SU-DHL-6 (cell line): Measurements from ENCODE around the gene OSM.

Source experiments
- EZH2phosphoT487 ChIP-seq: fragments of 200-600 bp; sonication (generic), shearing (Covaris generic); conservative IDR thresholded peaks from 2 replicates; pipeline ENCODE4 v1.6.1; 2018; ENCODE audit warnings: mild to moderate bottlenecking, antibody characterized with exemption, low read length, moderate library complexity, mixed read lengths
- TF ChIP-seq, protein P1 (sequence below): fragments of 200-600 bp; sonication (generic); IDR thresholded peaks from one replicate; pipeline ENCODE4 v1.5.1; 2017; ENCODE audit warnings: antibody characterized with exemption, mild to moderate bottlenecking, low read length, moderate library complexity; ENCODE audit not compliant: insufficient read depth, poor library complexity, severe bottlenecking

DNA sequence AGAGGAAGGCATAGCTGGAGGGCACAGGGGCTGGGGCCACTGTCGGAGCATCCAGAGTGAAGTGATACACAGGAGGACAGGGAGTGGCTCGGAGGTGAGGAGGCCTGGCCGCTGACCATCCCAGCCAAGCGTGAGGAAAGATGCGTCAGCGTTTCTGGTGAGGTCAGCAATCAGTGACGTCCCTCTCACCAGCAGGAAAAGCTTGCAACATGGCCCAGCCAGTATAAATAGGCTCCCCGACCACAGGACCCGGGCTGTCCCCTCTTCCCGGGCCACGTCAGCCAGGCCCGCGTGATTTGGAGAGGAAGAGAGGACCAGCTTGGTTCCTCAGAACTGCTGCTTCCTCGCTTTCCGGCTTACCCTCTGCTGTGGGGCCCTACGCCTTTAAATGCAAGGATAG is 4.2 kb upstream of the OSM start:
- TF ChIP-seq, protein P1, sequence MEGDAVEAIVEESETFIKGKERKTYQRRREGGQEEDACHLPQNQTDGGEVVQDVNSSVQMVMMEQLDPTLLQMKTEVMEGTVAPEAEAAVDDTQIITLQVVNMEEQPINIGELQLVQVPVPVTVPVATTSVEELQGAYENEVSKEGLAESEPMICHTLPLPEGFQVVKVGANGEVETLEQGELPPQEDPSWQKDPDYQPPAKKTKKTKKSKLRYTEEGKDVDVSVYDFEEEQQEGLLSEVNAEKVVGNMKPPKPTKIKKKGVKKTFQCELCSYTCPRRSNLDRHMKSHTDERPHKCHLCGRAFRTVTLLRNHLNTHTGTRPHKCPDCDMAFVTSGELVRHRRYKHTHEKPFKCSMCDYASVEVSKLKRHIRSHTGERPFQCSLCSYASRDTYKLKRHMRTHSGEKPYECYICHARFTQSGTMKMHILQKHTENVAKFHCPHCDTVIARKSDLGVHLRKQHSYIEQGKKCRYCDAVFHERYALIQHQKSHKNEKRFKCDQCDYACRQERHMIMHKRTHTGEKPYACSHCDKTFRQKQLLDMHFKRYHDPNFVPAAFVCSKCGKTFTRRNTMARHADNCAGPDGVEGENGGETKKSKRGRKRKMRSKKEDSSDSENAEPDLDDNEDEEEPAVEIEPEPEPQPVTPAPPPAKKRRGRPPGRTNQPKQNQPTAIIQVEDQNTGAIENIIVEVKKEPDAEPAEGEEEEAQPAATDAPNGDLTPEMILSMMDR, result no peak
- TF ChIP-seq EZH2phosphoT487, result no peak
